Neural cell (in vitro differentiated cells): ENCODE results near the gene MAP7D1. TPM values are rescaled to one million over a fixed set of nuclear protein-coding genes. Genes with fewer than 3 reads are reported as not detected.

Source experiments
- H2AFZ ChIP-seq: fragments of 200-600, 300-800 bp; sonication (generic), shearing (Covaris generic); 2 replicates; pipeline ENCODE4 v1.6.0; 2014; ENCODE audit warnings: low read depth, mild to moderate bottlenecking, antibody characterized with exemption, low read length, moderate library complexity
- H3F3A ChIP-seq: fragments of 200-600 bp; shearing (Covaris generic); 2 replicates; pipeline ENCODE4 v1.6.1; 2016; ENCODE audit warnings: mild to moderate bottlenecking, moderate library complexity, mixed read lengths, antibody characterized with exemption, low read length; ENCODE audit not compliant: insufficient read depth, poor library complexity, severe bottlenecking
- H3K27ac ChIP-seq: fragments of 200-600, 300-800 bp; sonication (generic), shearing (Covaris generic); 2 replicates; pipeline ENCODE4 v1.5.1; 2014; ENCODE audit warnings: mild to moderate bottlenecking, low read length, moderate library complexity
- H3K27me3 ChIP-seq: fragments of 300-800, 200-600 bp; sonication (generic), shearing (Covaris generic); 2 replicates; pipeline ENCODE4 v1.6.0; 2014; ENCODE audit warnings: mild to moderate bottlenecking, low read depth, low read length, moderate library complexity; ENCODE audit not compliant: insufficient read depth
- H3K36me3 ChIP-seq: fragments of 300-800, 200-600 bp; sonication (generic), shearing (Covaris generic); 2 replicates; pipeline ENCODE4 v1.5.1; 2014; ENCODE audit warnings: mild to moderate bottlenecking, antibody characterized with exemption, low read length, moderate library complexity; ENCODE audit not compliant: insufficient read depth
- H3K4me2 ChIP-seq: fragments of 300-800, 200-600 bp; sonication (generic), shearing (Covaris generic); 2 replicates; pipeline ENCODE4 v1.6.0; 2014; ENCODE audit warnings: mild to moderate bottlenecking, low read length
- H3K4me3 ChIP-seq: fragments of 300-800, 200-600 bp; sonication (generic), shearing (Covaris generic); 2 replicates; pipeline ENCODE4 v1.5.1; 2014; ENCODE audit warnings: mild to moderate bottlenecking, low read length, moderate library complexity
- H3K79me2 ChIP-seq: fragments of 200-600 bp; shearing (Covaris generic); replicated peaks from 2 replicates; pipeline ENCODE4 v1.6.0; 2014; ENCODE audit warnings: mild to moderate bottlenecking, low read length, moderate library complexity; ENCODE audit not compliant: insufficient read depth
- H3K9ac ChIP-seq: fragments of 300-800, 200-600 bp; sonication (generic), shearing (Covaris generic); 2 replicates; pipeline ENCODE4 v1.6.1; 2016; ENCODE audit warnings: mild to moderate bottlenecking, low read length, mixed read lengths
- H3K9me2 ChIP-seq: fragments of 200-600 bp; shearing (Covaris generic); 2 replicates; pipeline ENCODE4 v1.6.1; 2016; ENCODE audit warnings: mild to moderate bottlenecking, low read length, mixed read lengths; ENCODE audit not compliant: insufficient read depth
- H3K9me3 ChIP-seq: fragments of 200-600, 300-800 bp; sonication (generic), shearing (Covaris generic); 2 replicates; pipeline ENCODE4 v1.6.1; 2016; ENCODE audit warnings: mild to moderate bottlenecking, mixed run types, low read length, moderate library complexity, mixed read lengths
- H4K20me1 ChIP-seq: fragments of 200-600 bp; shearing (Covaris generic); 2 replicates; pipeline ENCODE4 v1.6.1; 2016; ENCODE audit warnings: mild to moderate bottlenecking, mixed run types; ENCODE audit not compliant: insufficient read depth
- EZH2 ChIP-seq: fragments of 200-600, 300-800 bp; shearing (Covaris generic), sonication (generic); IDR thresholded peaks from 2 replicates; pipeline ENCODE4 v1.6.1; 2014; ENCODE audit warnings: antibody characterized with exemption, low read length, borderline replicate concordance, mild to moderate bottlenecking; ENCODE audit not compliant: insufficient read depth, poor library complexity, severe bottlenecking
- MXI1 ChIP-seq: fragments of 450-650 bp; conservative IDR thresholded peaks from 2 replicates; pipeline ENCODE4 v1.6.1; 2014; ENCODE audit warnings: antibody characterized with exemption, mild to moderate bottlenecking; ENCODE audit not compliant: poor library complexity, severe bottlenecking
- POLR2AphosphoS5 ChIP-seq: IDR thresholded peaks from 2 replicates; pipeline ENCODE4 v1.6.1; 2012
- RAD21 ChIP-seq: fragments of 450-650 bp; conservative IDR thresholded peaks from 2 replicates; pipeline ENCODE4 v1.6.1; 2014; ENCODE audit warnings: antibody characterized with exemption, mild to moderate bottlenecking, moderate library complexity
- TAF1 ChIP-seq: IDR thresholded peaks from 2 replicates; pipeline ENCODE4 v1.6.1; 2012; ENCODE audit warnings: low read depth
- polyA plus RNA-seq: library from polyadenylated mRNA; depleted of rRNA; stranded (reverse); fragments of >200 nt; gene quantifications from 2 replicates; pipeline ENCODE4 v1.2.3, GENCODE V29; 2014
- TF ChIP-seq, protein P1 (sequence below): fragments of 450-650 bp; IDR thresholded peaks from 2 replicates; pipeline ENCODE4 v1.5.1; 2014; ENCODE audit warnings: antibody characterized with exemption, mild to moderate bottlenecking, moderate library complexity; ENCODE audit not compliant: poor library complexity, severe bottlenecking

MAP7D1 gene
- polyA plus RNA-seq, 1 donor from 2014 or later, result 142 TPM

DNA sequence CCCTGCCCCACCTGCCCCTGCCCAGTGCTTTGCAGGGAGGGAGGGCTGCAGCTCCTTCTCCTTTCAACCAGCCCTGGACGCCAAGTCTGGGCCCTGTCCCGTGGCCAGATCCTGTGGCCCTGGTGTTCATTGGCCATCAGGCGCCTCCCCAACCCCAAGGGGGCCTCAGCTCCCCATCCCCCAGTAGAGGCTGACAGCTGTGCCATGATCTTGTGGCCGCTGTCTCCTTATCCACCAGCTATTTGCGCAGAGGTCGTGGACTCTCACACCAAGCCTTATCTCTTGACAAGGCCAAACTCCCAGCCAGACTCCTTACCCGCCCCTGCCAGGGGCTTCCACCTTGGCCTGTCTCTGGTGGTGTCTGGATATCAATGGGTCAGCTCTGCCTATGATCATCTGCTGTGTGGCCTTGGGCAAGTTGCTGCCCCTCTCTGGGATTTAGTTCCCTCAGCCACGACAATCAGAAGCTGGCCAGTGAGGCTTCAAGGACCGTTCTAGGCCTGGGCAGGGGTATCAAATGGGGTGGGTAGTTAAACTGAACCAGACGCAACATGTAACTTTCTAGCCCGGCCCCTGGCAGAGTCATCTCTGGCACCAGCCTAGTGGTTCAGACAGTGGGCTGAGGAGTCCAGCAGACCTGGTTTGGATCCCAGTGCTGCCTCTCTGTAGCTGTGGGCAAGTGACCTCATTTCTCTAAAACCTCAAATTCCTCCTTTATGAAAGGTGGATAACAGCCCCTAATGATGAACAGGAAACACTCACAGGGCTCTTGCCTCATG, 27.6 kb upstream of the MAP7D1 start:
- Histone ChIP-seq H3F3A (no peaks in the 10 kb centered on the region), H2AFZ (no peak overlapping the region), H3K79me2 (no peaks in the 10 kb centered on the region), H4K20me1 (no peaks in the 10 kb centered on the region), H3K9me2 (no peaks in the 10 kb centered on the region), H3K36me3 (no peaks in the 10 kb centered on the region), H3K9me3 (no peaks in the 10 kb centered on the region), H3K4me3 (no peak overlapping the region), H3K27ac (no peak overlapping the region), H3K9ac (no peak overlapping the region), H3K27me3 (peaks cover 34% of the 10 kb centered on the region), H3K4me2 (no peak overlapping the region)
- no peak for TF ChIP-seq RAD21
- no peak for TF ChIP-seq TAF1
- TF ChIP-seq EZH2, result no peak
- no peak for TF ChIP-seq MXI1
- TF ChIP-seq, protein P1, sequence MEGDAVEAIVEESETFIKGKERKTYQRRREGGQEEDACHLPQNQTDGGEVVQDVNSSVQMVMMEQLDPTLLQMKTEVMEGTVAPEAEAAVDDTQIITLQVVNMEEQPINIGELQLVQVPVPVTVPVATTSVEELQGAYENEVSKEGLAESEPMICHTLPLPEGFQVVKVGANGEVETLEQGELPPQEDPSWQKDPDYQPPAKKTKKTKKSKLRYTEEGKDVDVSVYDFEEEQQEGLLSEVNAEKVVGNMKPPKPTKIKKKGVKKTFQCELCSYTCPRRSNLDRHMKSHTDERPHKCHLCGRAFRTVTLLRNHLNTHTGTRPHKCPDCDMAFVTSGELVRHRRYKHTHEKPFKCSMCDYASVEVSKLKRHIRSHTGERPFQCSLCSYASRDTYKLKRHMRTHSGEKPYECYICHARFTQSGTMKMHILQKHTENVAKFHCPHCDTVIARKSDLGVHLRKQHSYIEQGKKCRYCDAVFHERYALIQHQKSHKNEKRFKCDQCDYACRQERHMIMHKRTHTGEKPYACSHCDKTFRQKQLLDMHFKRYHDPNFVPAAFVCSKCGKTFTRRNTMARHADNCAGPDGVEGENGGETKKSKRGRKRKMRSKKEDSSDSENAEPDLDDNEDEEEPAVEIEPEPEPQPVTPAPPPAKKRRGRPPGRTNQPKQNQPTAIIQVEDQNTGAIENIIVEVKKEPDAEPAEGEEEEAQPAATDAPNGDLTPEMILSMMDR, result no peak

DNA sequence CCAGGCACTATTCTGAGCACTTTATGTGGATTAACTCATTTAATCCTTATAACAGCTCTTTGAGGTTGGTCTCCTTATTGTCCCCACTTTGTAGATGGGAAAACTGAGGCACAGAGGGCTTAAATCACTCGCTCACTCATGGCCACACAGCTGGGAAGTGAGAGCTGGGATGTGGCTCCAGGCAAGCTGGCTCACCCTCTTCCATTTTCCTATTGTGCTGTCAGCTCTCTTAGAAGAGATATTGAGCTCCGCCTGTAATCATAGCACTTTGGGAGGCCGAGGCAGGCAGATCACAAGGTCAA, 27.1 kb upstream of the MAP7D1 start:
- H4K20me1 ChIP-seq, result no peaks in the 10 kb centered on the region
- no peaks in the 10 kb centered on the region for H3K79me2 ChIP-seq
- no peaks in the 10 kb centered on the region for H3K9me3 ChIP-seq
- no peaks in the 10 kb centered on the region for H3F3A ChIP-seq
- no peak overlapping the region for H3K27ac ChIP-seq
- H3K36me3 ChIP-seq, result no peaks in the 10 kb centered on the region
- H3K4me2 ChIP-seq, result no peak overlapping the region
- H3K9ac ChIP-seq, result no peak overlapping the region
- H2AFZ ChIP-seq, result no peak overlapping the region
- no peak overlapping the region for H3K4me3 ChIP-seq
- peaks cover 28% of the 10 kb centered on the region for H3K27me3 ChIP-seq
- TF ChIP-seq RAD21 (no peak), EZH2 (no peak), MXI1 (no peak), POLR2AphosphoS5 (no peak)
- no peaks in the 10 kb centered on the region for H3K9me2 ChIP-seq

DNA sequence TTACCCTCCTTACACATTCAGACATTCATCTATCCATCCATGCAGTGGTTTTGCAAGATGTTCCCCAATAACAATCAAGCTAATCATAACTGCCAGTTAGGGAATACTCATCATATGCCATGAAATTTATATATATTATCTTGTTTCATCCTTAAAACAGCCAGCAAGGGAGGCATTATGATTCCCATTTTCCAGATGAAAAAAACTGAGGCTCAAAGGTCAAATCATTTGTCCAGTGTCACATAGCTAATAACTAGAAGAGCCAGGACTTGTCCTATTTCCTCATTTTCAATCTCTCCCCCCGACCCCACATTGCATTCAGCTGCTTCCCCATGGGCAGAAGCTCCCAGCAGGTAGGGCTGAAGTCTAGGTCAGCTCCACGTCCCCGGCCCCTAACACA, 23.9 kb upstream of the MAP7D1 start:
- Histone ChIP-seq H3K79me2 (no peaks in the 10 kb centered on the region), H3K4me2 (no peak overlapping the region), H3K27ac (no peak overlapping the region), H3F3A (no peaks in the 10 kb centered on the region), H3K4me3 (no peak overlapping the region), H3K9me2 (no peaks in the 10 kb centered on the region), H3K36me3 (no peaks in the 10 kb centered on the region), H3K27me3 (no peaks in the 10 kb centered on the region), H4K20me1 (no peaks in the 10 kb centered on the region), H2AFZ (no peak overlapping the region), H3K9ac (no peak overlapping the region), H3K9me3 (no peaks in the 10 kb centered on the region)
- no peak for TF ChIP-seq TAF1
- TF ChIP-seq EZH2, result no peak
- TF ChIP-seq MXI1, result no peak
- TF ChIP-seq, protein P1, result no peak
- no peak for TF ChIP-seq POLR2AphosphoS5
